CD4-positive, alpha-beta T cell treated with Interleukin-17A for 1 hour (primary cell): ENCODE data around the gene GOLGA6L24.
A peak's percentile ranks its signal among the peaks of the same experiment; 100 is the strongest.
"Not testable (repeated sequence)": the region's sequence is repeated elsewhere in the genome, so short reads cannot be mapped to it uniquely, and the experiment has no call there.

Experiments
- DNase-seq: peaks from one replicate; pipeline ENCODE4 v3.0.0-alpha.2; 2020

GOLGA6L24 gene

GRCh38 chr15:28357984-28358383 is at the start of gene GOLGA6L24:
Gene GOLGA6L24, minus strand, starts transcription at chr15:28358084. Its CDS starts 61 bp downstream, at chr15:28358023.
- DNase-seq: not testable (repeated sequence)

- not testable (repeated sequence) for DNase-seq
Observed at GRCh38 chr15:28402774-28403435, 45.0 kb upstream of the GOLGA6L24 start.

GRCh38 chr15:28396022-28396421 is 38.1 kb upstream of the GOLGA6L24 start:
- not testable (repeated sequence) for DNase-seq

- not testable (repeated sequence) for DNase-seq
Observed at GRCh38 chr15:28380053-28380452, 22.2 kb upstream of the GOLGA6L24 start.

GRCh38 chr15:28378364-28378763 is 20.5 kb upstream of the GOLGA6L24 start, which contains the start of gene GOLGA8F:
Gene GOLGA8F, plus strand, starts transcription at chr15:28378664. Its CDS starts 98 bp downstream, at chr15:28378762.
- not testable (repeated sequence) for DNase-seq

- DNase-seq: not testable (repeated sequence)
Observed at GRCh38 chr15:28365502-28365901, 7.6 kb upstream of the GOLGA6L24 start.

GRCh38 chr15:28322129-28322588 is 35.7 kb downstream of the GOLGA6L24 start, which contains the start of gene HERC2:
Gene HERC2, minus strand, starts transcription at chr15:28322179. Its CDS starts 746 bp downstream, at chr15:28321433.
- not testable (repeated sequence) for DNase-seq

GRCh38 chr15:28321358-28322078 is 36.4 kb downstream of the GOLGA6L24 start:
- peak; percentile 23 for DNase-seq

GRCh38 chr15:28319725-28320124 is 38.2 kb downstream of the GOLGA6L24 start:
- DNase-seq: not testable (repeated sequence)

- DNase-seq: not testable (repeated sequence)
Observed at GRCh38 chr15:28318828-28319227, 39.1 kb downstream of the GOLGA6L24 start.

GRCh38 chr15:28318122-28318521 is 39.8 kb downstream of the GOLGA6L24 start:
- DNase-seq: not testable (repeated sequence)

GRCh38 chr15:28316958-28317357 is 40.9 kb downstream of the GOLGA6L24 start:
- not testable (repeated sequence) for DNase-seq

- DNase-seq: not testable (repeated sequence)
Observed at GRCh38 chr15:28310454-28310853, 47.4 kb downstream of the GOLGA6L24 start.

- DNase-seq: not testable (repeated sequence)
Observed at GRCh38 chr15:28308718-28309117, 49.2 kb downstream of the GOLGA6L24 start.
